Measurements from ENCODE around the gene DCBLD1. TPM values are rescaled to one million over a fixed set of nuclear protein-coding genes. Genes with fewer than 3 reads are reported as not detected.

Gene DCBLD1
- total RNA-seq, 1 donor from 2014 or later, result 7.5 TPM

- no peaks in the 10 kb centered on the region for H3K36me3 Mint-ChIP-seq
- no peaks in the 10 kb centered on the region for H3K27me3 Mint-ChIP-seq (ENCODE audit: insufficient read depth, low read depth)
- Histone ChIP-seq H3K9me3 (ENCODE audit: low read depth) (no peaks in the 10 kb centered on the region), H2AFZ (replicated peaks) (no peak overlapping the region), H3F3A (ENCODE audit: low read depth) (no peaks in the 10 kb centered on the region), H3K4me1 (peaks cover 3% of the 10 kb centered on the region), H3K27ac (no peak overlapping the region), H3K36me3 (no peaks in the 10 kb centered on the region), H3K4me2 (no peak overlapping the region), H4K20me1 (ENCODE audit: low read depth) (no peaks in the 10 kb centered on the region), H3K9ac (no peak overlapping the region), H3K27me3 (no peaks in the 10 kb centered on the region), H3K4me3 (no peak overlapping the region), H3K79me2 (ENCODE audit: low read depth) (no peaks in the 10 kb centered on the region)
- H3K4me1 Mint-ChIP-seq, result peaks cover 6% of the 10 kb centered on the region
- H3K27ac Mint-ChIP-seq, result no peak overlapping the region
- no peak for DNase-seq (ENCODE audit: low spot score)
- peaks cover 2% of the 10 kb centered on the region for H3K9me3 Mint-ChIP-seq
- TF ChIP-seq EZH2phosphoT487 (IDR thresholded peaks at IDR 0.05), result no peak
- TF ChIP-seq, protein P1, sequence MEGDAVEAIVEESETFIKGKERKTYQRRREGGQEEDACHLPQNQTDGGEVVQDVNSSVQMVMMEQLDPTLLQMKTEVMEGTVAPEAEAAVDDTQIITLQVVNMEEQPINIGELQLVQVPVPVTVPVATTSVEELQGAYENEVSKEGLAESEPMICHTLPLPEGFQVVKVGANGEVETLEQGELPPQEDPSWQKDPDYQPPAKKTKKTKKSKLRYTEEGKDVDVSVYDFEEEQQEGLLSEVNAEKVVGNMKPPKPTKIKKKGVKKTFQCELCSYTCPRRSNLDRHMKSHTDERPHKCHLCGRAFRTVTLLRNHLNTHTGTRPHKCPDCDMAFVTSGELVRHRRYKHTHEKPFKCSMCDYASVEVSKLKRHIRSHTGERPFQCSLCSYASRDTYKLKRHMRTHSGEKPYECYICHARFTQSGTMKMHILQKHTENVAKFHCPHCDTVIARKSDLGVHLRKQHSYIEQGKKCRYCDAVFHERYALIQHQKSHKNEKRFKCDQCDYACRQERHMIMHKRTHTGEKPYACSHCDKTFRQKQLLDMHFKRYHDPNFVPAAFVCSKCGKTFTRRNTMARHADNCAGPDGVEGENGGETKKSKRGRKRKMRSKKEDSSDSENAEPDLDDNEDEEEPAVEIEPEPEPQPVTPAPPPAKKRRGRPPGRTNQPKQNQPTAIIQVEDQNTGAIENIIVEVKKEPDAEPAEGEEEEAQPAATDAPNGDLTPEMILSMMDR (IDR thresholded peaks at IDR 0.05), result no peak
- TF ChIP-seq EZH2 (IDR thresholded peaks at IDR 0.05), result no peak
- H3K4me3 Mint-ChIP-seq, result no peak overlapping the region
These were observed 37.9 kb upstream of the DCBLD1 start for GRCh38 chr6:117444600-117444999.

DNA sequence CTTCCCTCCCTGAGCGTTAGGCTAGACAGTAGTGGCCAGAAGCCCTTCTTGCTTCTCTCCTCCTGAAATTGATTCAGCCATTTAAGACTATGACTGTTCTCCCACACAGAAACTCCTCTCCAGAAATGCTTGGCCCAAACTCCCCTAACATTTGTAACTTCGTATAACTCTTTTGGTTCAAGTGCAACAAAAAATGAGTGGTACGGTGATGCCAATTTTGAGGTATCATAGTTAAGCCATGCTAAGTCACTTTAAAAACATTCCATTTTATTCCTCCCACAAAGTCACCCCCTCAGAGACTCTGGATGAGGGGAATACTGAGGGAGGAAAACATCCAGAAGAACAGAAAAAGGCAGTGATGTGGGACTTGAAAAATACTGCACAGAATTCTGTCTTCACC lies 35.6 kb upstream of the DCBLD1 start:
- no peak for TF ChIP-seq EZH2phosphoT487 (IDR thresholded peaks at IDR 0.05)
- TF ChIP-seq, protein P1 (IDR thresholded peaks at IDR 0.05), result no peak
- H3K36me3 ChIP-seq, result no peaks in the 10 kb centered on the region
- peaks cover 3% of the 10 kb centered on the region for H3K4me1 ChIP-seq
- no peak overlapping the region for H3K9ac ChIP-seq
- no peaks in the 10 kb centered on the region for H3K27me3 ChIP-seq
- H3K9me3 Mint-ChIP-seq, result no peaks in the 10 kb centered on the region
- no peaks in the 10 kb centered on the region for H3K9me3 ChIP-seq (ENCODE audit: low read depth)
- H3K4me2 ChIP-seq, result no peak overlapping the region
- no peak overlapping the region for H3K4me3 Mint-ChIP-seq
- DNase-seq (ENCODE audit: low spot score), result no peak
- H3K27ac ChIP-seq, result no peak overlapping the region
- no peaks in the 10 kb centered on the region for H3F3A ChIP-seq (ENCODE audit: low read depth)
- H2AFZ ChIP-seq (replicated peaks), result no peak overlapping the region
- H3K36me3 Mint-ChIP-seq, result no peaks in the 10 kb centered on the region
- H4K20me1 ChIP-seq (ENCODE audit: low read depth), result no peaks in the 10 kb centered on the region
- H3K4me1 Mint-ChIP-seq, result peaks cover 6% of the 10 kb centered on the region
- no peaks in the 10 kb centered on the region for H3K27me3 Mint-ChIP-seq (ENCODE audit: insufficient read depth, low read depth)
- no peaks in the 10 kb centered on the region for H3K79me2 ChIP-seq (ENCODE audit: low read depth)
- no peak overlapping the region for H3K4me3 ChIP-seq
- H3K27ac Mint-ChIP-seq, result no peak overlapping the region

- Mint-ChIP-seq H3K27ac (no peak overlapping the region), H3K9me3 (no peaks in the 10 kb centered on the region), H3K27me3 (ENCODE audit: insufficient read depth, low read depth) (no peaks in the 10 kb centered on the region), H3K4me3 (no peak overlapping the region), H3K36me3 (no peaks in the 10 kb centered on the region), H3K4me1 (peaks cover 6% of the 10 kb centered on the region)
- Histone ChIP-seq H2AFZ (replicated peaks) (peak overlapping the region; percentile 73), H3K9me3 (ENCODE audit: low read depth) (no peaks in the 10 kb centered on the region), H4K20me1 (ENCODE audit: low read depth) (no peaks in the 10 kb centered on the region), H3K4me2 (no peak overlapping the region), H3F3A (ENCODE audit: low read depth) (no peaks in the 10 kb centered on the region), H3K27ac (no peak overlapping the region), H3K4me1 (peaks cover 3% of the 10 kb centered on the region), H3K27me3 (no peaks in the 10 kb centered on the region), H3K9ac (no peak overlapping the region), H3K4me3 (no peak overlapping the region), H3K79me2 (ENCODE audit: low read depth) (no peaks in the 10 kb centered on the region), H3K36me3 (no peaks in the 10 kb centered on the region)
- DNase-seq (ENCODE audit: low spot score), result peak; percentile 25
- TF ChIP-seq EZH2phosphoT487 (IDR thresholded peaks at IDR 0.05) (no peak), EZH2 (IDR thresholded peaks at IDR 0.05) (no peak)
- TF ChIP-seq, protein P1 (IDR thresholded peaks at IDR 0.05), result no peak
These were observed 34.5 kb upstream of the DCBLD1 start for GRCh38 chr6:117448011-117448410.

All from neural progenitor cell (in vitro differentiated cells).